K562 (cell line): Measurements from ENCODE around the gene VWA3B.
"Not testable (repeated sequence)": the region's sequence is repeated elsewhere in the genome, so short reads cannot be mapped to it uniquely, and the experiment has no call there.

Source experiments
- CEBPG ChIP-seq, 3 experiments: fragments of 200-800 bp in 1 of 3; sonication (Bioruptor generic) in 1 of 3; sonication (generic) in 1 of 3; formaldehyde crosslinking in 1 of 3; IDR thresholded peaks in 2 of 3; conservative IDR thresholded peaks in 1 of 3; 2 replicates each; pipeline versions ENCODE4 v1.6.1 to v1.8.0; 2016 to 2022; ENCODE audit warnings: missing compliant biosample characterization in 2 of 3, missing genetic modification characterization in 2 of 3, mild to moderate bottlenecking in 1 of 3, missing genetic modification reagents in 1 of 3
- EWSR1 ChIP-seq: fragments of 450-650 bp; IDR thresholded peaks from 2 replicates; pipeline ENCODE4 v1.6.1; 2018; ENCODE audit warnings: borderline replicate concordance, mild to moderate bottlenecking, low read depth, moderate library complexity; ENCODE audit not compliant: partially characterized antibody
- ILF3 ChIP-seq: fragments of 450-650 bp; IDR thresholded peaks from 2 replicates; pipeline ENCODE4 v1.6.1; 2018; ENCODE audit warnings: antibody characterized with exemption, mild to moderate bottlenecking, moderate library complexity, borderline replicate concordance
- RHOXF2B ChIP-seq: fragments of 250-450 bp; sonication (Bioruptor Pico); conservative IDR thresholded peaks from 2 replicates; pipeline ENCODE4 v1.5.1; 2021

GRCh38 chr2:98307131-98307696 is 220.2 kb downstream of the VWA3B start:
- TF ChIP-seq CEBPG (CRISPR knock-in tag; IDR thresholded peaks at IDR 0.05); CEBPG (tag; conservative IDR thresholded peaks at IDR 0.05 in 1 of 2, IDR thresholded peaks at IDR 0.05 in 1 of 2); EWSR1; ILF3; RHOXF2B (CRISPR knock-in tag): not testable (repeated sequence)
